HG02884 (cell line): ENCODE measurements around the gene ATPAF2.
A peak's percentile ranks its signal among the peaks of the same experiment; 100 is the strongest.

Experiments
- ATAC-seq: cut with Tn5 transposase; IDR thresholded peaks from one replicate; pipeline ENCODE4 v1.9.1; 2021; ENCODE audit warnings: mild to moderate bottlenecking, moderate library complexity; ENCODE audit not compliant: unreplicated experiment

Gene ATPAF2

DNA sequence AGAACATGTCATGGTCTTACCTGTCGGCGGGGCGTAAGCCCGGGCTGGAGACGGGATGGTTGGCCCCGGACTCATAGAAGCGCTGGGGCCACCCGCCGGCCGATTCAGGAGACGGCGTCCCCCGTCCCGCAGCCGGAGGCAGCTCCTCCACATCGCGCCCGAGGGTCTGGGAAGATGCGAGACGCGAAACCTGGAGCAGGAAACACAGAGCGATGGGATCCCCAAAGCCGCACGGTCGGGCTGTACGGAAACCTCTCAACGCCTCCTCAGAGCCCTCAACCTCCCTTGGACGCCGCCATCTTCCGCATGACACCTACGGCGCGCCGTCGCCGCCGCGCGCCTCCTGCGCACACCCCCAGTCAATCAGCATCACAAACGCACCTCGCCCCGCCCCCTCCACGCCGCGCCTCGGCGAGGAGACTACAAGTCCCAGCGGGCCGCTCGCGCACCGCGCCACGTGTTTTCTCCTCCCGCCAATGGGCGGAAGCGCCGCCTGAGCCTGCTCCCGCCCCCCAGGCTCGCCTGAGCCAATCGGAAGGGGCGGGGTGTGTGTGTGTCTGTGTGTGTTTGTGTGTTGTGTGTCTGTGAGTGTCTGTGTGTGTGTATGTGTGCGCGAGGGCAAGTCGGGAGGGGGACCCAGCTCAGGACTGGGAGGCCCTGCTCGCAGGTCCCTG lies at the start of gene ATPAF2, which contains the start of gene GID4:
TSS of gene ATPAF2 (minus strand) at position 308 of the 674 bp plus-strand sequence. CDS start at position 153, 155 bp downstream.
TSS of gene GID4 (plus strand) at position 548 of the 674 bp plus-strand sequence. CDS start at position 605, 57 bp downstream.
- ATAC-seq = peak; percentile 84

DNA sequence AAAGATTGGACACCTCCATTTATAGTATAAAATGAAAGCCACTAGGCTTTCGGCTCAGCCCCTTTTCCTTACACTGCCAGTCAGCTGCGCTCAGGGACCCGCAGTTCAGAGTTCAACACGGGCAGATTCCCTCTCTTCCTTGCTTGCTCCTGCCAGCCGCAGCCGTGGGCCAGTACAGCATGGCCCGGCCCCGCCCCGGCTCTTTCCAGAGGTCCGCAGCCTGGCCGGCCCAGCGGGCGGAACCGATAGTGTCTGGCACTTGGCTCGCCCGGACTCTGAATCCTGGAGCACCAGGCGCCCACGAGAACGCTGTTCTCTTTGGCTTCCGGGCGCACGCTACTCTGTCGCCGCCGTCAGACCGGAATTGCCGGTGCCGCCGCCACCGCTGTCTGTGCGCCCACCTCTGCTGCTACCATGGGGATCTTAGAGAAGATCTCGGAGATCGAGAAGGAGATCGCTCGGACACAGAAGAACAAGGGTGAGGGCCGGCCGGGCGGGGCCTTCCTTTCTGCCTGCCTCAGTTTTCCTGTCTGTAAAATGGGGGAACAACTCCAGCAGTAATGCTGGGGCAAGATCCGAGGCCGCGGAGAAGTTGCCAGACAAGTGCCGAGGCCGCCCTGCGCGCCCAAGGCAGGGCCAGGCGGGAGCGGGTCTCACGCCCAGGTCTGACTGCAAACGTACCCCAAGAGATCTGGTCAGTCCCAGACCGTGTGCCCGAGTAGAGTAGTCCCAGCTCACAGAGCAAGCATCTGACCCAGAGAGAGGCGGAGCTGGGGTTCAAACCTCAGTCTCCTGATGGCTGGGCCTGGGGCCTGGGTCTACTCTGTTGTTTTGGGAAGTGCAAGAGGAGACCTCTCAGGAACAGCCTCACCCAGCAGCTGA lies 48.9 kb upstream of the ATPAF2 start, which contains the start of gene DRG2:
TSS of gene DRG2 (plus strand) at position 339 of the 882 bp plus-strand sequence. CDS start at position 415, 76 bp downstream.
- ATAC-seq = peak; percentile 74

DNA sequence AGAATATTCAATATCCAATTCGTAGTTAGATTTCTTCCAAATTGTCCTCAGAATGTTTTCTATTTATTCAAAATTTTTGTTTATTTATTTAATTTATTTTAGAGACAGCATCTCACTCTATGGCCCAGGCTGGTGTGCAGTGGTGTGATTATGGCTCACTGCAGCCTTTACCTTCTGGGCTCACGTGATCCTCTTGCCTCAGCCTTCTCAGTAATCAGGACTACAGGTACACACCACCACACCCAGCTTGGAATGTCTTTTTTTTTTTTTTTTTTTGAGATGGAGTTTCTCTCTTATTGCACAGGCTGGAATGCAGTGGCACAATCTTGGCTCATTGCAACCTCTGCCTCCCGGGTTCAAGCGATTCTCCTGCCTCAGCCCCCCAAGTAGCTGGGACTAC lies 45.3 kb upstream of the ATPAF2 start:
- no peak for ATAC-seq

DNA sequence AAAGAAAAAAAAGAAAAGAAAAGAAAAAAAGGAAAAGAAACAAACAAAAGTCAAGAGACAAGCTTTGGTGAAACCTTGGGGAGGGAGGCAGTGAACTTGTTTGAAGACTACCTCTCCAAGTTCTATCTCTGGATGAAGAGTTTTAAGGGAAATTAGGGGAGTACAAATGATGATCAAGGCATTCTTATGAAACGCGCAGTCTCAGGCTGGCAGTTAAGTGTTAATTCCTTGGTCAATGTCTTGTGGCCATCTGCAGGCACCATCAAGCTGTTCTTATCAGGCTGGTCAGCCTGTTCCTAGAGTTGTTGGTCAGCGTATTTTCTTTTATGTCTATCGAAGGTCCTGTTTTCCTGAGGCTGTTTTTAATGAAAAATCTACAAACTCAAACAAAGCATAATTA lies 40.6 kb upstream of the ATPAF2 start:
- ATAC-seq = no peak

DNA sequence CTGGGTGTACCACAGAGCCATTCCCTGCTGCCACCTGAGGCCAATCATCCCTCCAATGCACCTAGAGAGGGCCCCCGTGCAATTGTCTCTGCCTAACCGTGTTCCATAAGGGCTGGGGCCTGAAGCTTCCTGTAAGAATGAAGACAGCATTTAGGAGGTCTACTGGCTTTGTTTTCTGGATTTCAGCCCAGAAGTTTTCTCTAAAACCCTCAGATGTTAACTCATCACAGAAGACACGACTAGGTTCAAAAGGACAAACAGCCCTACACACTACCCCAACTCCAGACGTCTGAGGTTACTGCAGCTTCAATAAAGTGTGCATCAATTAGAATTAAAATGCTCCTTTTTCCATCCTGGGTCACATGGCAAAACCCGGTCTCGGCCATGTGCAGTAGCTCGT lies 38.0 kb upstream of the ATPAF2 start:
- ATAC-seq = no peak

DNA sequence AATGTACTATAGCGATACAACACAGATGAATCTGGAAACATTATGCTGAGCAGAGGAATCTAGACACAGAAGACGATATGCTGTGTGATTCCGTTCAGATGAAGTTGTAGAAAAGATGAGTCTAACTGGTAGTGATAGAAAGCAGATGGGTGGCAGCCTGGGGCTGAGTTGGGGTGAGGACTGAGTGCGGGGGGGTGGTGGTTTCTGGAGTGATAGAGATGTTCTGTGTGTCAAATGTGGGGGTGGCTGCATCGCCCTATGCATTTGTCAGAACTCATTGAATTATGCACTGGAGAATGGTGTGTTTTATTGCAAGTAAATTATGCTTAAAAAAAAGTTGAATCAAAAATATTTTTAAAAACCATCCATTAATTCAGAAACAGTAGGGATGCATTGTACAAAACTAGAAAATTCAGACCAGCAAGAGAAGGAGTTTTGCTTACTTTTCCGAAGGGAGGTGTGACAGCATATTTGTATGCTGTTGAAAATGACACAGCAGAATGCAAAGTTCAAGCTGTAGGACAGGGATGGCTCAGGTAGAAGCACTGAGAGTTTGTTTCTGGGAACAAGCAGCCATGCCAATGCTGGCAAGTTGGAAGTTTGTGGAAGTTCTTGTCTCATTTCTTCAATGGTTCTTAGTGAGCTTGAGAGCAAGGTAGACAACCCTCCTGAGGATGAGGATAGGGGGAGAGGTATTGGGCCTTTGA lies 35.8 kb upstream of the ATPAF2 start:
- no peak for ATAC-seq

DNA sequence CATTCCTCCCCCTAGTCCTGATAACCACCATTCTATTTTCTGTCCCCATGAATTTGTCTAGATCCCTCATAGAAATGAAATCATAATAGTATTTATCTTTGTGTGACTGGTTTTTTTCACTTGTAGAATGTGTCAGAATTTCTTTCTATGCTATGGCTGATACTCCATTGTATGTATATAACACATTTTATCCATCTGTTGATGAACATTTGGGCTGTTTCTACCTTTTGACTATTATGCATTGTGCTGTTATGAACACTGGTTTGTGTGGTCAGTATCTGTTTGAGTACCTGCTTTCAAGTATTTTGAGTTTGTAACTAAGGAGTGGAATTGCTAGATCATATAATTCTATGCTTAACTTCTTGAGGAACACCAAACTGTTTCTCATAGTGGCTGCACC lies 32.8 kb upstream of the ATPAF2 start:
- no peak for ATAC-seq

DNA sequence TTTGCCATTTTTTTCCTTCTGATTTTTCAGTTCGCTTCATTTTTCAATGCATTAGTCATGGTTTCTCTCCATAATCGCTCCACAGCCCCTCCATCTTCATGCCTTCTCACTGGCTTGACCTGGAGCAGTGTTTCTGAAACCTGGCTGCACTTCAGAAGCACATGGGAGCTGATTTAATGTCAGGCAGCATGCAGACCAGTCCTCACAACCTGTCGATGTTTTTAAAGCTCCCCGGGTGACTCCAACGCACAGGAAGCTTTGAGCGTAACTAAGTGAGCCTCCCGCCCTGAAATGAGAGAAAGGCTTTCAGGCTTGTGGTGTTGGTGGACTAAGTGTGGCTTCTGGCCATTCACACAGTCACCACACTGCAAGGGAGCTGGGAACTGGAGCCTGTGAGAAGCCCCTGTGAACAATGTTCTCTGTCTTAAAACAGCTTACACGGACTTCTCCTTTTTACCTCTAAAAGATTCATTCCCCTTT lies 31.9 kb upstream of the ATPAF2 start:
- ATAC-seq = no peak

DNA sequence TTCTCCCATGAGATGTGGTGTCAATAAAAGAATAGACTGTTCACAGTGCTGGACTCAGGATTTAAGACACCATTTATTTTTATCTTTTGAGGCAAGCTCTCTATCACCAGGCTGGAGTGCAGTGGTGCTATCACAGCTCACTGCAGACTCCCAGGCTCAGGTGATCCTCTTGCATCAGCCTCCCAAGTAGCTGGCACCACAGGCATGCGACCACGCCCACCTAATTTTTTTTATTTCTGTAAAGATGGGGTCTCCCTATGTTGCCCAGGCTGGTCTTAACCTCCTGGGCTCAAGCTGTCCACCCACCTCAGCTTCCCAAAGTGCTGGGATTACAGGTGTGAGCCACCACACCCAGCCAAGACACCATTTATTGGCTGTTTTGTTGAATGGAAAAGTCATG lies 30.1 kb upstream of the ATPAF2 start:
- no peak for ATAC-seq

DNA sequence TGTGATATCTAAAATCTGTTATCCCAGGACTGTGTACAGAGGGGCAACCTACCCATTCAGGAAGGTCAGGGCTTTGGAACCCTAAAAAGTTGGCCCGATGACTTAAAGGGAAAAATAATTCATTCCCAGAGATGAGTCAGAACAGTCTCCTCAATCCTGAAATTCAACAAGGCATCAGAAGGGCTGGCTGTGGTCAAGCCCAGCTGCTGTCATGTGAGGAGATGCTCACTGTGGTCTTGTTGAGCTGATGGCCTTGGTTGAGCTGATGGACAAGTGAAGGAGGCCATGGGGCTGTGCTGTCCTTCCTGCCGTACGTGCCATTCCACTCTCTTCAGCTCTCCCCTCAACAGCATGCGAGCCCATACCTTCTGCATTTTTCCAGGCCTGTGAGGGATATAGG lies 27.9 kb upstream of the ATPAF2 start:
- no peak for ATAC-seq

DNA sequence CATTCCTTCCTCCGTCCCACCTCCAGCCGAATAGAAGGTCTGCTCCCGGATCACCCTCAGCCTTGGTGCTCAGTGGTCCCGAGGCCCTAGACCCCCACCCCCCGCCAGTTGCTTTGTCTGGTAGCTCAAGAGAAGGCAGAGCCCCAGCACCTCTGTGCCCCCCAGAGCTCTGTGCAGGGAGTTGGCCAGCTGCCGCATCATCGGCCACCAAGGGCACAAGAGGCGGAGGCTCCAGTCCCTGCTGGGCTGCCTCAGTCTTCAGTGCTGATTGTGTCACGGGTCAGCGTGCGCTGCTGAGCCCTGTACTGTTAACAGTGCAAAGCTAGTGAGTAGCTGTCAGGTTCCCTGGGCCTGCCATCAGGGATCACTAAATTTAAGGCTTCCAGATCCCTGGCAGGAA lies 26.6 kb upstream of the ATPAF2 start:
- ATAC-seq = no peak

DNA sequence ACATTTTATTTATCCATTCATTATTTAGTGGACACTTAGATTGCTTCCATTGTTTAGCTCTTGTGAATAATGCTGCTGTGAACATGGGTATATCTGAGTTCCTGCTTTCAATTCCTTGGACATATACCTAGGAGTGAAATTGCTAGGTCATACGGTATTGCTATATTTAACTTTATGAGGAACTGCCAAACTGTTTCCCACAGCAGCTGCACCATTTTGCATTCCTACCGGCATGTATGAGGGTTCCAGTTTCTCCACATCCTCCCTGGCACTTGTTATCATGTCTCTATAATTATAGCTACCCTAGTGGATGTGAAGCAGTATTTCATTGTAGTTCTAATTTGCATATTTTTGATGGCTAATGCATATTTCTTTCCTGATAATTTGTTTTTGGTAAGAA lies 25.1 kb upstream of the ATPAF2 start:
- no peak for ATAC-seq

DNA sequence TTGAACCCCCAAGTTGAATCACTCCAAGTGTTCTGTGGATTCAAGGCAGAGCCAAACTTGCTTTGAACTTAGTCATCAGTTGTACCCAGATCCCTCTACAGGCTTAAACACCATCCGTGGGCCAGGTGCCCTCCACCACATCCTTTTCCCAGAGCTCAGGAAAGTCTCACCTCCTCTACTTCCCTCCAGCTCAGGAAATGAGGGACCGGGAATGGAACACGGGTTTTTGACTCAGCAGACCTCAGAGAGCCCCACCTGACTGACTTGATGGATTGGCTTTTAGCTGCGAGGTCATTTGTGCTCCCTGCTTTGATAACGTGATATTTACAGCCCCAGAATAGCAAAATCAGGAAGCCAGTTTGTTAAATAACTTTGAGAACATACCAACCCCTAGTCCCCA lies 20.3 kb upstream of the ATPAF2 start:
- no peak for ATAC-seq

DNA sequence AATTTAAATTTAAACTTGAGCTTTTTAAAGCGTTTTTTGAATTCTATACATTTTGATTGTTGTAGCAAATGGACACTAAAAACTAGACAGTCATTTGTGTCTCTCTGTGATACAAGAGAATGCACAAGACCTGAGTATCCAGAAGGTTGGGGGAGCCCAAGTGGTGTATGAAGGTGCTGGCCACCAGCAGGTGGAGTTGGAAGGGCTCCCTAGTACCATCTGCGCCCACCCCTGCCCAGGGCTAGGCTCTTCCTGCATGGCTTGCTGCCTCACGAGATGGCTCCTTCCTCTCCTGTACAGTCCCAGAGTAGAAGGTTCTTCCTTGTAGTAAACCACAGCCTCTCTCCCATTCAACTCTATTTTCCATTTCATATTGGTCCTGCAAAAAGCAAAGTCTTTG lies 17.2 kb upstream of the ATPAF2 start:
- ATAC-seq = no peak

DNA sequence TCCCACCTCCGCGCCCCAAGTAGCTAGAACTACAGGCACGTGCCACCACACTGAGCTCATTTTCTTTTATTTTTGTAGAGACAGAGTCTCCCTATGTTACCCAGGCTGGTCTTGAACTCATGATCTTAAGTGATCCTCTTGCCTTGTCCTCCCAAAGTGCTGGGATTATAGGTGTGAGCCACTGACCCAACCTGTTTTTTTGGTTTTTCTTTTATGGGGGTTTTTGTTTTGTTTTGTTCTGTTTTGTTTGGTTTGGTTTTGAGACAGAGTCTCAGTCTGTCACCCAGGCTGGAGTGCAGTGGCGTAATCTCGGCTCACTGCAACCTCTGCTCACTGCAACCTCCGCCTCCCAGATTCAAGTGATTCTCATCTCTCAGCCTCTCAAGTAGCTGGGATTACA lies 16.6 kb upstream of the ATPAF2 start:
- ATAC-seq = no peak

DNA sequence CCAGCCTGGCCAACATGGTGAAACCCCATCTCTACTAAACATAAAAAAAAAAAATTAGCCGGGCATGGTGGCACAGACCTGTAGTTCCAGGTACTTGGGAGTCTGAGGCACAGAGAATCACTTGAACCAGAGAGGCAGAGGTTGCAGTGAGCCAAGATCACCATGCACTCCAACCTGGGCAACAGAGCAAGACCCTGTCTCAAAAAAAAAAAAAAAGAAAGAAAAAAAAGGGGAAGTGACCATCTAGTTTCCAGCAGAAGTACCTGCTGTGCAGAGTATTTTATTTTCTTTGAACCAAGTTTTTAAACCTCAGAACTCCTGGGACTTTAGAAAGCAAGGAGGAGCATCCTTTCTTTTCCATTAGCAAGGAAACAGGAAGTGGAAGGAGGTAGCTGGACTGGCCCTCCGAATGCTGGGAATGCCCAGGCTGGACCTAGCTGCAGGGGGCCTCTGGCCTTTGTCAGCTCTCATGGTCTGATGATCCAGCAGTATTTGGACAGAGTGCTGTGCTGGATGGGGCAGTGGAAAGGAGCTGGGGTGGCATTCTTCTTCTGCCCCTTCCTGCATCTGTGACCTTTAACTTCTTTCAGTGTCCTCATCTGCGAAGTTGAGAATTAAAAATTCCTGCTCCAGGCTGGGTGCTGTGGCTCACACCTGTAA lies 6.9 kb upstream of the ATPAF2 start:
- ATAC-seq = no peak

DNA sequence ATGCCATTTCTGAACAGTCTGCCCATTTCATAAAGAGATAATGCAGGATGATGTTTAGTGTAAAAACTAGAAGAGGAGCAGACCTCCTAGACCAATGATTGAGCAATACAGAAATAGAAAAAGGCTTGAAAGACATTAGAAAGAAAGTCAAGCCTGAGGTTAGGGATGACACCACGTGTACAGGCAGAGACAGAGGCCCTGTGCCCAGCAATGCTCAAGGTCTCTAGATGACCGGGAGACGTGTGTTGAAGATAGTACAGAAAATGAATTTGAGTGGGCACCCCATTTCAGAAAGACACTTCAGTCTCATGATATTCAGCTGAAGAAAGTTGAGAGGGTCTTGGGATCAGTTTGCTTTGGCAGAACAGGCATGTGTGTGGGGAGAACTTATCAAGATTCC lies 5.6 kb upstream of the ATPAF2 start:
- no peak for ATAC-seq

DNA sequence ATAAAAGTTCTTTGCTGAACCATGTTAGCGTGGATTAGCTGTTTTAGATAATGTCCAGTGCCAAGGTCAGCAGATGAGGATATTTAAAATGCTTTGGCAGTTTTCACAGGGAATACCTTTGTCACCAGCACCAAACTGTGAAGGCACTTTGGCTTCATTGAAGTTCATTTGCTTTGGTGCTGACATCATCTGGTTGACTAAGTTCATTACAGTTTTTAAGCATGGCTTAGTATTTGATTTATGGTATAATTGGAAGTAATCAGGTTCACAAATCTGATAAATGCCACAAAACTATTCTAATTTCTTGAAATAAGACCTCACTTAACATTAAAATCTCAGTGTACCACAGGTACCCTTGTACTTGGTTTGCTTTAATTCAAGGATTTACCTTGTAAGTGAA lies 4.5 kb upstream of the ATPAF2 start:
- ATAC-seq = no peak

DNA sequence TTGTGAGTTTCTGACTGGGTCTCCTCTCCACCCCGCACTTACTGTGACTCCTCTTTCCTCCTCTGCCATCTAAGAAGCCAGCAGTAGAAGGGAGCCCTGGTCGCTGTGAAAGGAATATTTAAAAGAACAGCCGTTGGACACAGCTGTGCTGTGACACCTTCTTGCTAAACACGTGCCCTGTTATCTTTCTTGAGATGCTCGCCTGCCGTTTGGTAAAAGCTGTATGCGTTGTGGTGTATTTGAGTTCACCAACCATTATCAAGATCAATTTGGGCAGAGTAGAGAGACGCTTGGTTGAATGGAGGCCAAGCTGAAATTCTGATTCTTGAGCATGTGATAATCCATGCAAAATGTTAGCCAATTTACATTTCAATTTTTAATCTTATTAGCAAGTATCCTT lies 4.0 kb upstream of the ATPAF2 start:
- ATAC-seq = no peak

DNA sequence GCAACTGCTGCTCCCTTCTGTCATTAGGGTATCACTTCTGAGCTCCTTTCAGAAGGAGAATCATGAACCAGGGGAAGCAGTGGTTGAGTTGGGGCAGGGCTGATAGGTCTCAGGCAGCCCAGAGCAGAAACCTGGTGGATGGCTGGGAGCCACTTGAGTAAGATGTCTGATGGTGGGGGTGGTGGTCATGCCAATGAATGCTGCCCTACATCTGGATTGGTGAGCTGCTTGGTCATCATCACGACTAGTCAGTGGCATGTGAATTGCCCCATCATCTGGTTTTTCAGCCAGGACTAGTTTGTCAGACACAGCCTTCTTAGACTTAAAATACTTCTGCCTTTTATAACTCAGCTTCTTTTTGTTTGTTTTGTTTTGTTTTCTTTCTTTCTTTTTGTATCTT lies 2.8 kb upstream of the ATPAF2 start:
- ATAC-seq = no peak
